DMS 273 (cell line): ENCODE results near the gene CASK.

ENCODE experiments used
- DNase-seq: peaks from one replicate; lab custom pipeline; 2025; ENCODE audit not compliant: unreplicated experiment; lab: John Stamatoyannopoulos, UW

CASK gene

GRCh38 chrX:41475591-41476241 lies 447.6 kb downstream of the CASK start:
- DNase-seq: no peak

- DNase-seq: no peak
Observed at GRCh38 chrX:41475191-41475590, 448.2 kb downstream of the CASK start.

GRCh38 chrX:41474726-41475100 lies 448.6 kb downstream of the CASK start:
- no peak for DNase-seq

GRCh38 chrX:41473936-41474725 lies 449.2 kb downstream of the CASK start:
- no peak for DNase-seq

- DNase-seq: no peak
Observed at GRCh38 chrX:41472231-41472815, 451.0 kb downstream of the CASK start.

- no peak for DNase-seq
Observed at GRCh38 chrX:41471786-41472185, 451.6 kb downstream of the CASK start.

- DNase-seq: no peak
Observed at GRCh38 chrX:41470706-41471105, 452.6 kb downstream of the CASK start.

- peak; percentile 25 for DNase-seq
Observed at GRCh38 chrX:41468647-41469323, 454.6 kb downstream of the CASK start.
